ENCODE measurements around the gene NCCRP1. TPM values are rescaled to one million over a fixed set of nuclear protein-coding genes. Genes with fewer than 3 reads are reported as not detected.
"Not testable (repeated sequence)": the region's sequence is repeated elsewhere in the genome, so short reads cannot be mapped to it uniquely, and the experiment has no call there.

The NCCRP1 gene
- total RNA-seq, 1 donor from 2014 or later: not detected

- intact Hi-C loops (cut with micrococcal nuclease): no loop called here
- ATAC-seq (no peak), DNase-seq (no peak)
Observed at GRCh38 chr19:39200066-39200802, 3.5 kb downstream of the NCCRP1 start.

- no peak for ATAC-seq
- intact Hi-C loops (cut with micrococcal nuclease): no loop called here
- DNase-seq: no peak
Observed at GRCh38 chr19:39200803-39201115, 4.0 kb downstream of the NCCRP1 start.

- ATAC-seq: no peak
- intact Hi-C loops (cut with micrococcal nuclease): no loop called here
- DNase-seq: no peak
Observed at GRCh38 chr19:39202998-39203355, 6.2 kb downstream of the NCCRP1 start.

GRCh38 chr19:39203372-39204341 lies 6.9 kb downstream of the NCCRP1 start, which contains the start of gene SYCN:
TSS of gene SYCN (minus strand) at chr19:39204263. CDS start at chr19:39204254, 9 bp downstream.
- DNase-seq: no peak
- no peak for ATAC-seq
- intact Hi-C loops (cut with micrococcal nuclease): no loop called here

GRCh38 chr19:39205449-39205764 lies 8.6 kb downstream of the NCCRP1 start:
- ATAC-seq (no peak), DNase-seq (no peak)
- intact Hi-C loops (cut with micrococcal nuclease): no loop called here

GRCh38 chr19:39206122-39206521 lies 9.4 kb downstream of the NCCRP1 start:
- no peak for DNase-seq
- no peak for ATAC-seq
- intact Hi-C loops (cut with micrococcal nuclease): no loop called here

- DNase-seq (no peak), ATAC-seq (no peak)
- intact Hi-C loops (cut with micrococcal nuclease): no loop called here
Observed at GRCh38 chr19:39207293-39207836, 10.6 kb downstream of the NCCRP1 start.

- intact Hi-C loops (cut with micrococcal nuclease): no loop called here
- no peak for ATAC-seq
- DNase-seq: no peak
Observed at GRCh38 chr19:39208175-39208795, 11.5 kb downstream of the NCCRP1 start.

- intact Hi-C loops (cut with micrococcal nuclease): no loop called here
- DNase-seq: no peak
- no peak for ATAC-seq
Observed at GRCh38 chr19:39209196-39209595, 12.4 kb downstream of the NCCRP1 start.

GRCh38 chr19:39211731-39212374 lies 15.1 kb downstream of the NCCRP1 start:
- ATAC-seq (no peak), DNase-seq (no peak)
- intact Hi-C loops (cut with micrococcal nuclease): no loop called here

GRCh38 chr19:39212375-39212742 lies 15.6 kb downstream of the NCCRP1 start:
- DNase-seq: peak; percentile 46
- ATAC-seq: peak; percentile 24
- intact Hi-C loops (cut with micrococcal nuclease): no loop called here

- intact Hi-C loops (cut with micrococcal nuclease); ATAC-seq; DNase-seq: not testable (repeated sequence)
Observed at GRCh38 chr19:39215323-39215722, 18.6 kb downstream of the NCCRP1 start.

GRCh38 chr19:39217094-39217493 lies 20.3 kb downstream of the NCCRP1 start:
- intact Hi-C loops (cut with micrococcal nuclease): no loop called here
- ATAC-seq: no peak
- DNase-seq: no peak

GRCh38 chr19:39218230-39219007 lies 21.7 kb downstream of the NCCRP1 start:
- DNase-seq: no peak
- ATAC-seq: no peak
- intact Hi-C loops (cut with micrococcal nuclease): no loop called here

GRCh38 chr19:39219108-39219507 lies 22.3 kb downstream of the NCCRP1 start:
- DNase-seq; intact Hi-C loops (cut with micrococcal nuclease); ATAC-seq: not testable (repeated sequence)

GRCh38 chr19:39223703-39224279 lies 27.0 kb downstream of the NCCRP1 start:
- intact Hi-C loops (cut with micrococcal nuclease): no loop called here
- ATAC-seq: no peak
- no peak for DNase-seq

GRCh38 chr19:39224910-39225309 lies 28.1 kb downstream of the NCCRP1 start:
- DNase-seq: no peak
- no peak for ATAC-seq
- intact Hi-C loops (cut with micrococcal nuclease): no loop called here

- DNase-seq: no peak
- intact Hi-C loops (cut with micrococcal nuclease): no loop called here
- no peak for ATAC-seq
Observed at GRCh38 chr19:39230096-39230764, 33.5 kb downstream of the NCCRP1 start.

Data from left ventricle myocardium superior (tissue), 1 donor.